Transverse colon (tissue), 4 donors: ENCODE measurements around the gene ZNF362.

Source experiments
- CTCF ChIP-seq, 5 experiments: fragments of 200-600 bp in 3 of 5; fragments of 450-650 bp in 2 of 5; sonication (generic) in 3 of 5; IDR thresholded peaks; 1 replicate in 2 of 5; 2 replicates in 3 of 5; pipeline ENCODE4 v1.5.1; 2016 to 2017; ENCODE audit warnings: antibody characterized with exemption in 5 of 5, inconsistent platforms in 3 of 5, mild to moderate bottlenecking in 2 of 5, moderate library complexity in 1 of 5
- POLR2A ChIP-seq: fragments of 450-650 bp; IDR thresholded peaks from one replicate; pipeline ENCODE4 v1.6.1; 2016; ENCODE audit warnings: antibody characterized with exemption, mild to moderate bottlenecking, moderate library complexity
- POLR2AphosphoS5 ChIP-seq, 3 donors: sonication (generic); formaldehyde crosslinking; IDR thresholded peaks; one replicate each; pipeline ENCODE4 v1.6.1; 2016; ENCODE audit warnings: antibody characterized with exemption in 3 of 3

- no peak for TF ChIP-seq CTCF (IDR thresholded peaks at IDR 0.05)
- no peak for TF ChIP-seq POLR2AphosphoS5 (IDR thresholded peaks at IDR 0.05)
- TF ChIP-seq POLR2A: no peak
These were observed 66.7 kb downstream of the ZNF362 start for GRCh38 chr1:33322870-33323585.
